Caco-2 (cell line): ENCODE data around the gene FNDC7. TPM values are rescaled to one million over a fixed set of nuclear protein-coding genes. Genes with fewer than 3 reads are reported as not detected.

ENCODE experiments used
- BruUV-seq: library from RNA; stranded (reverse); fragments of 400-500 nt; replicated peaks from 2 replicates; lab custom pipeline; 2021; lab: Mats Ljungman, UMichigan
- CTCF ChIA-PET: fragments of 300-600 bp; sonication (Branson Sonifier 250); formaldehyde crosslinking; loops from one replicate; lab custom pipeline; 2022; ENCODE audit warnings: antibody characterized with exemption; lab: Charles Lee
- POLR2A ChIA-PET: fragments of 300-600 bp; sonication (Branson Sonifier 250); formaldehyde crosslinking; loops from one replicate; lab custom pipeline; 2022; ENCODE audit warnings: antibody characterized with exemption; lab: Charles Lee
- DNase-seq, 2 experiments: peaks; one replicate each; pipeline versions ENCODE4 v3.0.0 to v3.0.0-alpha.2; 2020 to 2022
- H3K27me3 ChIP-seq: replicated peaks from 2 replicates; pipeline ENCODE4 v1.6.0; 2011; ENCODE audit warnings: low read length; ENCODE audit not compliant: control insufficient read depth, insufficient read depth
- H3K36me3 ChIP-seq: 2 replicates; pipeline ENCODE4 v1.5.1; 2011; ENCODE audit warnings: low read length; ENCODE audit not compliant: control insufficient read depth, insufficient read depth
- H3K4me1 ChIP-seq: fragments of 250-450 bp; sonication (Bioruptor Pico); 2 replicates; pipeline ENCODE4 v1.5.1; 2020; ENCODE audit warnings: mild to moderate bottlenecking
- H3K4me3 ChIP-seq: 2 replicates; pipeline ENCODE4 v1.5.1; 2011; ENCODE audit warnings: low read depth, mild to moderate bottlenecking, control low read depth, low read length
- H3K9me3 ChIP-seq: fragments of 250-450 bp; sonication (Bioruptor Pico); 2 replicates; pipeline ENCODE4 v1.5.1; 2020; ENCODE audit warnings: mild to moderate bottlenecking, moderate library complexity
- H3K27ac Mint-ChIP-seq: one replicate; pipeline ENCODE4 v1.8.0; 2022; ENCODE audit warnings: mixed read lengths; ENCODE audit not compliant: unreplicated experiment
- H3K27me3 Mint-ChIP-seq: one replicate; pipeline ENCODE4 v1.8.0; 2022; ENCODE audit warnings: mixed read lengths; ENCODE audit not compliant: insufficient read depth, unreplicated experiment
- H3K36me3 Mint-ChIP-seq: one replicate; pipeline ENCODE4 v1.8.0; 2022; ENCODE audit warnings: mild to moderate bottlenecking, mixed read lengths; ENCODE audit not compliant: insufficient read depth, unreplicated experiment
- H3K4me1 Mint-ChIP-seq: one replicate; pipeline ENCODE4 v1.8.0; 2022; ENCODE audit warnings: low read depth, mixed read lengths; ENCODE audit not compliant: unreplicated experiment
- H3K4me3 Mint-ChIP-seq: one replicate; pipeline ENCODE4 v1.8.0; 2022; ENCODE audit warnings: mild to moderate bottlenecking, moderate library complexity, mixed read lengths; ENCODE audit not compliant: unreplicated experiment
- H3K9me3 Mint-ChIP-seq: one replicate; pipeline ENCODE4 v1.8.0; 2022; ENCODE audit warnings: mixed read lengths; ENCODE audit not compliant: unreplicated experiment
- intact Hi-C: fragments of 100-400 bp; cut with micrococcal nuclease; formaldehyde crosslinking; loops from one replicate; pipeline ENCODE4 v1.10.0; 2022; ENCODE audit not compliant: unreplicated experiment
- total RNA-seq: library from RNA; stranded (reverse); gene quantifications from 2 replicates; pipeline ENCODE4 v1.2.3, GENCODE V29; 2022
- TF ChIP-seq, protein P1 (sequence below), 2 experiments: fragments of 200-600 bp in 1 of 2; IDR thresholded peaks; 1 replicate in 1 of 2; 2 replicates in 1 of 2; pipeline versions ENCODE4 v1.5.1 to v1.8.0; 2011 to 2022; ENCODE audit warnings: antibody characterized with exemption in 1 of 2, control low read depth in 1 of 2, inconsistent platforms in 1 of 2, low read depth in 1 of 2, low read length in 1 of 2, mild to moderate bottlenecking in 1 of 2, moderate library complexity in 1 of 2; ENCODE audit not compliant: insufficient read depth in 1 of 2, severe bottlenecking in 1 of 2, unreplicated experiment in 1 of 2

FNDC7 gene
- total RNA-seq, 1 experiment from 2014 or later, result not detected

DNA sequence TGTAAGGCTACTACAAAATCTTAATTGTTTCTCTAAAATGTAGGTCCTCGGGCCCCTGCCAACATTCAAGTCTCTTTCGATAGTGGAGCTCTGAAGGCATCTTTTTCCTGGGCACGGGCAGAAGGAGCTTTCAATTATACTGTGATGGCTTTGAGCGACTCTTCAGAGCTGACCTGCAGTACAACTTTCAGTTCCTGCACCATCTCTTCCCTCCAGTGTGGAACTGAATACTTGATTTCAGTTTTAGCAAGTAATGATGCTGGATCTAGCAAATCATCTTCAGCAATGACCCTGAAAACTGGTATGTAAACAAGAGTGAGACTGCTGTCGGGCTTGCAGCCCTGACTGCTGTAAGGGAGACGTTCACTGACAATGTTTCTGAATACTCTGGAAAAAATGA lies 9.6 kb downstream of the FNDC7 start:
- intact Hi-C loops, result no loop called here
- POLR2A ChIA-PET, result no interaction called here

DNA sequence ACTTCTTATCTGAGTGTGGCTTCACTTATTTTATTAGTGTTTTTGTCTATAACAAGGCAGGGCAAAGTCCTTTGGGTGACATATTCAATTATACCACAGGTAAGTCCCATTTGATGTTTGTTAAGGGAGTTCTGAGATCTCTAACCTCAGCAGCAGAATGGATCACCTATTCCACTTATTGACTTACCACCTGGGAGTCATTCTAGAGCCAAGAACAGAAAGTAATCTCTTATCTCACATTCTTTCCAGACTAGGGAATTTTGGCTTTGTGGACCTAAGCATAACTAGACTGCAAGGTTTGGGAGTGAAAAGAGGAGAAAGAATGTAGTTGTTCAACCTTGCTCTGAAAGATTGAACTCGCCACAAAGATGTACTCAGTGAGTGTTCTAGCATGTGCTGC lies 13.2 kb downstream of the FNDC7 start:
- no peaks in the 10 kb centered on the region for H3K4me1 Mint-ChIP-seq
- Histone ChIP-seq H3K4me3 (no peak overlapping the region), H3K4me1 (peaks cover 23% of the 10 kb centered on the region), H3K36me3 (no peaks in the 10 kb centered on the region), H3K9me3 (no peaks in the 10 kb centered on the region), H3K27me3 (no peaks in the 10 kb centered on the region)
- peak overlapping the region; percentile 70 for H3K27ac Mint-ChIP-seq
- no peaks in the 10 kb centered on the region for H3K36me3 Mint-ChIP-seq
- H3K9me3 Mint-ChIP-seq, result no peaks in the 10 kb centered on the region
- DNase-seq, result peak in 1 of 2 experiments; percentile 50
- POLR2A ChIA-PET, result no interaction called here
- intact Hi-C loops, result loop anchor here (1.0 kb wide), 1 partner anchor 20 kb away; the partner anchor contains the start of gene STXBP3
- CTCF ChIA-PET, result no interaction called here
- no peaks in the 10 kb centered on the region for H3K27me3 Mint-ChIP-seq
- no TSS peak for BruUV-seq
- no peak overlapping the region for H3K4me3 Mint-ChIP-seq
- TF ChIP-seq, protein P1, sequence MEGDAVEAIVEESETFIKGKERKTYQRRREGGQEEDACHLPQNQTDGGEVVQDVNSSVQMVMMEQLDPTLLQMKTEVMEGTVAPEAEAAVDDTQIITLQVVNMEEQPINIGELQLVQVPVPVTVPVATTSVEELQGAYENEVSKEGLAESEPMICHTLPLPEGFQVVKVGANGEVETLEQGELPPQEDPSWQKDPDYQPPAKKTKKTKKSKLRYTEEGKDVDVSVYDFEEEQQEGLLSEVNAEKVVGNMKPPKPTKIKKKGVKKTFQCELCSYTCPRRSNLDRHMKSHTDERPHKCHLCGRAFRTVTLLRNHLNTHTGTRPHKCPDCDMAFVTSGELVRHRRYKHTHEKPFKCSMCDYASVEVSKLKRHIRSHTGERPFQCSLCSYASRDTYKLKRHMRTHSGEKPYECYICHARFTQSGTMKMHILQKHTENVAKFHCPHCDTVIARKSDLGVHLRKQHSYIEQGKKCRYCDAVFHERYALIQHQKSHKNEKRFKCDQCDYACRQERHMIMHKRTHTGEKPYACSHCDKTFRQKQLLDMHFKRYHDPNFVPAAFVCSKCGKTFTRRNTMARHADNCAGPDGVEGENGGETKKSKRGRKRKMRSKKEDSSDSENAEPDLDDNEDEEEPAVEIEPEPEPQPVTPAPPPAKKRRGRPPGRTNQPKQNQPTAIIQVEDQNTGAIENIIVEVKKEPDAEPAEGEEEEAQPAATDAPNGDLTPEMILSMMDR (IDR thresholded peaks at IDR 0.05; ENCODE audit: insufficient read depth in 1 of 2, low read depth in 1 of 2, low read length in 1 of 2, severe bottlenecking in 1 of 2, unreplicated experiment in 1 of 2), result no peak

More for the DNA sequence above, 9.6 kb downstream of the FNDC7 start:
- Mint-ChIP-seq H3K27ac (no peak overlapping the region), H3K36me3 (no peaks in the 10 kb centered on the region), H3K9me3 (no peaks in the 10 kb centered on the region), H3K4me3 (no peak overlapping the region), H3K4me1 (no peaks in the 10 kb centered on the region), H3K27me3 (no peaks in the 10 kb centered on the region)
- TF ChIP-seq, protein P1 (IDR thresholded peaks at IDR 0.05; ENCODE audit: insufficient read depth in 1 of 2, low read depth in 1 of 2, low read length in 1 of 2, severe bottlenecking in 1 of 2, unreplicated experiment in 1 of 2), result no peak
- no TSS peak for BruUV-seq
- no peaks in the 10 kb centered on the region for H3K27me3 ChIP-seq
- CTCF ChIA-PET, result no interaction called here
- H3K4me1 ChIP-seq, result peaks cover 31% of the 10 kb centered on the region
- no peaks in the 10 kb centered on the region for H3K36me3 ChIP-seq
- no peak overlapping the region for H3K4me3 ChIP-seq
- DNase-seq, result no peak
- no peaks in the 10 kb centered on the region for H3K9me3 ChIP-seq

- DNase-seq, result no peak
- intact Hi-C loops, result no loop called here
- no peak overlapping the region for H3K27ac Mint-ChIP-seq
Measured at GRCh38 chr1:108728327-108728923, 15.7 kb downstream of the FNDC7 start.

More at GRCh38 chr1:108728327-108728923, 15.7 kb downstream of the FNDC7 start:
- CTCF ChIA-PET, result no interaction called here
- H3K4me1 Mint-ChIP-seq, result no peaks in the 10 kb centered on the region
- no peak overlapping the region for H3K4me3 Mint-ChIP-seq
- H3K27me3 Mint-ChIP-seq, result no peaks in the 10 kb centered on the region
- TF ChIP-seq, protein P1 (IDR thresholded peaks at IDR 0.05; ENCODE audit: insufficient read depth in 1 of 2, low read depth in 1 of 2, low read length in 1 of 2, severe bottlenecking in 1 of 2, unreplicated experiment in 1 of 2), result no peak
- H3K4me1 ChIP-seq, result peaks cover 21% of the 10 kb centered on the region
- no TSS peak for BruUV-seq
- H3K4me3 ChIP-seq, result no peak overlapping the region
- no peaks in the 10 kb centered on the region for H3K9me3 ChIP-seq
- H3K36me3 ChIP-seq, result no peaks in the 10 kb centered on the region
- H3K9me3 Mint-ChIP-seq, result no peaks in the 10 kb centered on the region
- H3K36me3 Mint-ChIP-seq, result no peaks in the 10 kb centered on the region
- POLR2A ChIA-PET, result no interaction called here
- H3K27me3 ChIP-seq, result no peaks in the 10 kb centered on the region
